ENCODE results near the gene HDAC6. TPM values are rescaled to one million over a fixed set of nuclear protein-coding genes. Genes with fewer than 3 reads are reported as not detected.

HDAC6 gene
- total and polyA plus RNA-seq, 7 donors = 21.8 to 47.1 (median 31.8) TPM

DNA sequence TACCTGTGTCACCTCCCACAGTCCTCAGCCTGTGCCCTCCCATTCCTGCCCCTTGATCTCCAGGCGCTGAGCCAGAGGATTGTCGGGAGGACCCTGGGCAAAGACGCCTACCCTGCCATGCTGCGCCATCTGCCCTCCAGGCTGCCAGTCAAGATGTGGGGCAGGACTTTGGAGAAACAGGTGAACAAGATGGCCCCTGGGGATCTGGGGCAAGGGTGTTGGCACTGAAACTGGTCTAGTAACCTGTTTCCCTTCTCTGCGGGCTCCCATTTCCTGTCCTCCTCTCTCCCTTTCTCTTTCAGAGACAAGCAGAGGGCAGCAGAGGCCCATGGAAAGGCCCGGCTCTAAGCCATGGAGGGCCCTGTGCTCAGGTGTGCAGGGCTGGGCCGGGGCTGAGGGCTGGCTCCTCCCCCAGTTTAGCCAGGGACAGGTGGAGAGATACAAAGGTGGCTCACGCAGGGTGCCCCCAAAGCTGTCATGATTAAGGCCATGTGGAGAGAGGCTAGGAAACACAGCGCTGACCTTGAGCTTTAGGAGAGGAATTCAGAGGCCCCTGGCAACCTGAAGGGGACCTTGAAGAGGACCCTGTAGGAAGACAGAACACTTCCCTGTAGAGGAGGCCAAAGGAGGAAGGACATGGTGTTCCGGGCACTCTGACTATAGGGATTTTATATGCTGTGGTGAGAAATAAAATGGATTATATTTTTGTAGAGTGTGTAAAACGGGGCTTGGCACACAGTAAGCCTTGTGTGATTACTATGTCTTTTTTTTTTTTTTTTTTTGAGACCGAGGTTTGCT, 40.0 kb upstream of the HDAC6 start, which contains the start of gene GLOD5:
Gene GLOD5, plus strand, starts transcription at position 74 of the 798 bp plus-strand sequence. Its CDS starts 44 bp downstream, at position 118.
- Histone ChIP-seq H3K9me3 (no peaks in the 10 kb centered on the region), H3K27me3 (ENCODE audit: insufficient read depth in 3 of 3, low read length in 2 of 3) (peaks cover 0 to 34% (median 0%) of the 10 kb centered on the region in 3 donors), H3K36me3 (ENCODE audit: insufficient read depth in 1 of 2, low read depth in 1 of 2) (no peaks in the 10 kb centered on the region), H3K4me3 (no peak within 1 kb of the TSS), H3K4me1 (no peaks in the 10 kb centered on the region), H3K27ac (no peak within 1 kb of the TSS)
- WGBS, 3 donors = 39 to 54% (median 43%) methylated on average over 11 to 12 of the region's 12 CpGs
- DNase-seq = no peak
- TF ChIP-seq, protein P1, sequence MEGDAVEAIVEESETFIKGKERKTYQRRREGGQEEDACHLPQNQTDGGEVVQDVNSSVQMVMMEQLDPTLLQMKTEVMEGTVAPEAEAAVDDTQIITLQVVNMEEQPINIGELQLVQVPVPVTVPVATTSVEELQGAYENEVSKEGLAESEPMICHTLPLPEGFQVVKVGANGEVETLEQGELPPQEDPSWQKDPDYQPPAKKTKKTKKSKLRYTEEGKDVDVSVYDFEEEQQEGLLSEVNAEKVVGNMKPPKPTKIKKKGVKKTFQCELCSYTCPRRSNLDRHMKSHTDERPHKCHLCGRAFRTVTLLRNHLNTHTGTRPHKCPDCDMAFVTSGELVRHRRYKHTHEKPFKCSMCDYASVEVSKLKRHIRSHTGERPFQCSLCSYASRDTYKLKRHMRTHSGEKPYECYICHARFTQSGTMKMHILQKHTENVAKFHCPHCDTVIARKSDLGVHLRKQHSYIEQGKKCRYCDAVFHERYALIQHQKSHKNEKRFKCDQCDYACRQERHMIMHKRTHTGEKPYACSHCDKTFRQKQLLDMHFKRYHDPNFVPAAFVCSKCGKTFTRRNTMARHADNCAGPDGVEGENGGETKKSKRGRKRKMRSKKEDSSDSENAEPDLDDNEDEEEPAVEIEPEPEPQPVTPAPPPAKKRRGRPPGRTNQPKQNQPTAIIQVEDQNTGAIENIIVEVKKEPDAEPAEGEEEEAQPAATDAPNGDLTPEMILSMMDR (IDR thresholded peaks at IDR 0.05) = no peak
- intact Hi-C loops (cut with DNase I) = no loop called here
- ATAC-seq = no peak

DNA sequence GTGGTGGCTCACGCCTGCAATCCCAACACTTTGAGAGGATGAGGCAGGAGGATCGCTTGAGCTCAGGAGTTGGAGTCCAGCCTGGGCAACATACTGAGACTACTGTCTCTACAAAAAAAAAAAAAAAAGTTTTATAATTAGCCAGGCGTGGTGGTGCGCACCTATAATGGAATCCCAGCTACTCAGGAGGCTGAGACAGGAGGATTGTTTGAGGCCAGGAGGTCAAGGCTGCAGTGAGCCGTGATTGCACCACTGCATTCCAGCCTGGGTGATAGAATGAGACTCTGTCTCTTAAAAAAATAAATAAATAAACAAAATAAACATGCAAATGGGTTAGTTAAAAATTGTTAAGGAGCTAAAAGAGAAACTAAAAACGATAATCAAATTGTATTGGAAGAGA, 32.6 kb upstream of the HDAC6 start:
- H3K4me1 ChIP-seq = no peaks in the 10 kb centered on the region
- H3K4me3 ChIP-seq = no peak overlapping the region
- H3K9me3 ChIP-seq = no peaks in the 10 kb centered on the region
- intact Hi-C loops (cut with DNase I) = no loop called here
- peaks cover 0 to 15% (median 0%) of the 10 kb centered on the region in 3 donors for H3K27me3 ChIP-seq (ENCODE audit: insufficient read depth in 3 of 3, low read length in 2 of 3)
- ATAC-seq (no peak), DNase-seq (no peak)
- H3K36me3 ChIP-seq (ENCODE audit: insufficient read depth in 1 of 2, low read depth in 1 of 2) = no peaks in the 10 kb centered on the region
- TF ChIP-seq, protein P1 (IDR thresholded peaks at IDR 0.05) = no peak
- H3K27ac ChIP-seq = no peak overlapping the region
- 81 to 88% (median 83%) methylated on average over 6 of the region's 6 CpGs for WGBS, 3 donors

DNA sequence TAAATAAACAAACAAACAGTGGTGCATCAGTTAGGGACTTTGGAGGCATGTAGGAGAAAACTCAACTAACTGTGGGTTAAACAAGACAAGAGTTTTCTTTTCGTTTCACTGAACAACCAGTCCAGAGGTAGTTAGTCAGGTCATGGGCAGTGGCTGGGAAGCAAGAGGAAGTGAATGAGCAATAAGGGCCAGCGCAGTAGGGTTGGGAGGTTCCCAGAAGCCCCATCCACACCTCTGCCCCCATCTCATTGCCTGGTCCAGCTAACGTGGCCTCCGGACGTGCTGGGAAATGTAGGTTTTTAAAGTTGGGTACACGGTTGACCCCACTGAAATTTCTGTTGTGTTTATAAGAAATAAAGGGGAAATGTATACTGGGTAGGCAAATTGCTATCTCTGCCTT, 31.6 kb upstream of the HDAC6 start:
- TF ChIP-seq, protein P1 (IDR thresholded peaks at IDR 0.05) = no peak
- H3K4me1 ChIP-seq = no peaks in the 10 kb centered on the region
- intact Hi-C loops (cut with DNase I) = no loop called here
- H3K27ac ChIP-seq = no peak overlapping the region
- 66 to 86% (median 73%) methylated on average over 5 to 6 of the region's 6 CpGs for WGBS, 3 donors
- peaks cover 0 to 5% (median 0%) of the 10 kb centered on the region in 3 donors for H3K27me3 ChIP-seq (ENCODE audit: insufficient read depth in 3 of 3, low read length in 2 of 3)
- no peak for DNase-seq
- no peak for ATAC-seq
- H3K9me3 ChIP-seq = no peaks in the 10 kb centered on the region
- H3K36me3 ChIP-seq (ENCODE audit: insufficient read depth in 1 of 2, low read depth in 1 of 2) = no peaks in the 10 kb centered on the region
- H3K4me3 ChIP-seq = no peak overlapping the region

DNA sequence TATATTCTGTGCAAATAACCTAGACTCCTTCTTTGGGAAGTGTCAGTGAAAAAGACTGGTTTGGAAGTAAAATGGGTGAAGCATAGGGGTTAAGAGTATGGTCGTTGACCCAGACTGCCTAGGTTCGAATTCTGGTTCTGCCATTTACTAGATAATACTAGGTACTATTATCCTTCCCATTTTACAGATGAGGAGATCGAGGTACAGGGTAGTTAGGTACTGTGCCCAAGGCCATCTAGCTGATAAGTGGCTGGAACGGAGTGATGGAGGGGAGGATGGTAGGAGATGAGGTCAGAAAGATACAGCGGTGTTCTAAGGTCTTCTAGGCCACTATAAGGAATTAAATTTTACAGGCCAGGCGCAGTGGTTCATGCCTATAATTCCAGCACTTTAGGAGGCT, 29.3 kb upstream of the HDAC6 start:
- Histone ChIP-seq H3K9me3 (no peaks in the 10 kb centered on the region), H3K36me3 (ENCODE audit: insufficient read depth in 1 of 2, low read depth in 1 of 2) (no peaks in the 10 kb centered on the region), H3K27me3 (ENCODE audit: insufficient read depth in 3 of 3, low read length in 2 of 3) (peaks cover 0 to 5% (median 0%) of the 10 kb centered on the region in 3 donors), H3K4me3 (no peak overlapping the region), H3K4me1 (no peaks in the 10 kb centered on the region), H3K27ac (no peak overlapping the region)
- intact Hi-C loops (cut with DNase I) = no loop called here
- DNase-seq (no peak), ATAC-seq (no peak)
- WGBS, 3 donors = 72 to 90% (median 90%) methylated on average over 6 of the region's 6 CpGs
- TF ChIP-seq, protein P1 (IDR thresholded peaks at IDR 0.05) = no peak
